Measurements from ENCODE around the gene LMOD3. TPM values are rescaled to one million over a fixed set of nuclear protein-coding genes. Genes with fewer than 3 reads are reported as not detected.

The LMOD3 gene
- polyA plus RNA-seq, 3 donors = not detected

- peaks cover 52 to 62% of the 10 kb centered on the region in 2 donors for H3K4me1 ChIP-seq (ENCODE audit: control insufficient read depth in 1 of 2, insufficient read depth in 2 of 2, low read length in 2 of 2)
Observed at GRCh38 chr3:69099576-69099975, 22.8 kb downstream of the LMOD3 start.

DNA sequence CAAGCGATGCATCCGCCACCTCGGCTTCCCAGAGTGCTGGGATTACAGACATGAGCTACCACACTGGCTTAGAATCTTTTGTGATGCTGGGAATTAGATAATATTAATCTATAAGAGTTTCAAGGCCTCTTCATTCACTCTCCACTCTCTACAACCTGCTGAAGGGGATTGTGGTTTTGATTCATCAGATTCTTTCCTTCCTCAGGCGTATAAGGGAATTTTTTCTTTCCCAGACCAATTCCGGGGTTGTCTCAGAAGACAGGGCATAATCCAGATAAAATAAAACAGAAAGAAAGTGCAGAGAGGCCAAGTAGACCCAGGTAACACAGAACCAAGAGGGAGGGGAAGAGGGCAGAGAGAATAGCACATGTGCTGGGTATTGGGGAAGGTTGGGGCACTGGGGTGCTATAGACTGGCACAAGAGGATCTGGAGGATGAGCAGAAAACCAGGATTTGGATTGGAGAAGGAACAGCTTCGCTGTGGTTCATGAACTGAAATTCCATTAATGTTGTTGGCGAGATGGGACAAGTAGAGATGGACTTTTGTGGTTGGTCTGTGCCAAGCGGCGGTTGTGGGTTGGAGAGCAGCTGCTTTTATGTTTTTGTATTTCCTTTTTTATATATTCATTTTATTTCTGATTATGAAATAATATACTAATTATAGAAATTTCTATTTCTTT, 24.8 kb downstream of the LMOD3 start:
- no peak for DNase-seq
- intact Hi-C loops (cut with micrococcal nuclease) = no loop called here
- H4K20me1 ChIP-seq (ENCODE audit: insufficient read depth, low read length) = peaks cover 90% of the 10 kb centered on the region
- no peaks in the 10 kb centered on the region for H3K9me3 ChIP-seq (replicated peaks in 1 of 2; ENCODE audit: control insufficient read depth in 1 of 2, insufficient read depth in 1 of 2, low read length in 2 of 2)
- Mint-ChIP-seq H3K36me3 (peaks cover 27 to 36% of the 10 kb centered on the region in 2 donors), H3K9me3 (peaks cover 0 to 2% (median 0%) of the 10 kb centered on the region in 7 donors), H3K27me3 (ENCODE audit: low read depth in 3 of 3) (peaks cover 0 to 3% (median 0%) of the 10 kb centered on the region in 3 donors), H3K27ac (peak overlapping the region; percentile 15 to 89 (median 64)), H3K4me1 (peaks cover 68% of the 10 kb centered on the region), H3K4me3 (peak overlapping the region; percentile 53 to 56)
- H3K4me2 ChIP-seq (replicated peaks; ENCODE audit: extremely low read depth, low read length, poor library complexity, severe bottlenecking) = peak overlapping the region; percentile 13
- H3K36me3 ChIP-seq (replicated peaks in 1 of 2; ENCODE audit: control insufficient read depth in 1 of 2, insufficient read depth in 2 of 2, low read length in 2 of 2) = peaks cover 14 to 32% of the 10 kb centered on the region in 2 donors
- no peak overlapping the region for H3K4me3 ChIP-seq (replicated peaks in 1 of 3; ENCODE audit: low read depth in 2 of 3, low read length in 3 of 3)
- H2AFZ ChIP-seq (ENCODE audit: insufficient read depth, low read depth, low read length, poor library complexity, severe bottlenecking) = no peak overlapping the region
- 0% methylated on average over 1 of the region's 9 CpGs for WGBS (ENCODE audit: insufficient coverage)
- TF ChIP-seq CTCF (IDR thresholded peaks at IDR 0.05) = no peak
- H3K27me3 ChIP-seq (ENCODE audit: control insufficient read depth in 2 of 2, insufficient read depth in 2 of 2, low read length in 2 of 2) = no peaks in the 10 kb centered on the region
- H3K9ac ChIP-seq (ENCODE audit: insufficient read depth, low read length, poor library complexity, severe bottlenecking) = no peak overlapping the region
- H3K27ac ChIP-seq (ENCODE audit: low read depth in 1 of 2, low read length in 2 of 2) = peak overlapping the region; percentile 8 to 66
- peaks cover 100% of the 10 kb centered on the region for H3K79me2 ChIP-seq (ENCODE audit: insufficient read depth, low read length)
- H3K4me1 ChIP-seq (ENCODE audit: control insufficient read depth in 1 of 2, insufficient read depth in 2 of 2, low read length in 2 of 2) = peaks cover 64 to 75% of the 10 kb centered on the region in 2 donors

More at GRCh38 chr3:69099576-69099975, 22.8 kb downstream of the LMOD3 start:
- WGBS (ENCODE audit: insufficient coverage) = no CpG with 5 or more reads among the region's 4 CpGs
- no peaks in the 10 kb centered on the region for H3K9me3 ChIP-seq (replicated peaks in 1 of 2; ENCODE audit: control insufficient read depth in 1 of 2, insufficient read depth in 1 of 2, low read length in 2 of 2)
- peak overlapping the region in 3 of 7 donors; percentile 30 to 84 (median 46) for H3K27ac Mint-ChIP-seq
- peaks cover 94% of the 10 kb centered on the region for H3K79me2 ChIP-seq (ENCODE audit: insufficient read depth, low read length)
- H3K27ac ChIP-seq (ENCODE audit: low read depth in 1 of 2, low read length in 2 of 2) = peak overlapping the region in 1 of 2 donors; percentile 56
- peaks cover 0 to 2% (median 0%) of the 10 kb centered on the region in 7 donors for H3K9me3 Mint-ChIP-seq
- H3K36me3 ChIP-seq (replicated peaks in 1 of 2; ENCODE audit: control insufficient read depth in 1 of 2, insufficient read depth in 2 of 2, low read length in 2 of 2) = peaks cover 34 to 52% of the 10 kb centered on the region in 2 donors
- no peak overlapping the region for H3K4me3 Mint-ChIP-seq
- H3K27me3 ChIP-seq (ENCODE audit: control insufficient read depth in 2 of 2, insufficient read depth in 2 of 2, low read length in 2 of 2) = no peaks in the 10 kb centered on the region
- no peak overlapping the region for H2AFZ ChIP-seq (ENCODE audit: insufficient read depth, low read depth, low read length, poor library complexity, severe bottlenecking)
- H3K4me2 ChIP-seq (replicated peaks; ENCODE audit: extremely low read depth, low read length, poor library complexity, severe bottlenecking) = no peak overlapping the region
- intact Hi-C loops (cut with micrococcal nuclease) = no loop called here
- TF ChIP-seq CTCF (IDR thresholded peaks at IDR 0.05) = no peak
- no peak overlapping the region for H3K9ac ChIP-seq (ENCODE audit: insufficient read depth, low read length, poor library complexity, severe bottlenecking)
- H3K4me1 Mint-ChIP-seq = peaks cover 59% of the 10 kb centered on the region
- H3K4me3 ChIP-seq (replicated peaks in 1 of 3; ENCODE audit: low read depth in 2 of 3, low read length in 3 of 3) = no peak overlapping the region
- peaks cover 0 to 3% (median 0%) of the 10 kb centered on the region in 3 donors for H3K27me3 Mint-ChIP-seq (ENCODE audit: low read depth in 3 of 3)
- peaks cover 94% of the 10 kb centered on the region for H4K20me1 ChIP-seq (ENCODE audit: insufficient read depth, low read length)
- peaks cover 41 to 49% of the 10 kb centered on the region in 2 donors for H3K36me3 Mint-ChIP-seq
- no peak for DNase-seq
